ENCODE data around the gene SGCE.

DNA sequence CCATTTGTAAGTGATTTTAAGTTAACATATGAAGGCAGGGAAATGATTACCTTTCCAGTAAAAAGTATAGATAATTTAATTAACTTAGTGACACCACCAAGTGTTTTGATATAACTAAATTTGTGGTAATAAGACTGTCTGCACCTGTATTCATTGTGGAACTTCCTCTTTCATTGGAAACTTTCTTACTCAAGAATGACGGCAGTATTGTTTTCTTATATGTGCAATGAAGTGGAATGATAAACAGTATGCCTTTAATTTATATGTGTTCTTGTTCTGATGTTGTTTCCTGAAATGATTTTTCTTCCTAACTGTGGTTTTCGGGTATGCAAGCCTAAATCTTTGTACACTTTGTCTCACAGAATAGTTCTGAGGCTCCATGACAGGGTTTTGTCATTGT lies 99.9 kb downstream of the SGCE start:
- TF ChIP-seq, protein P1, sequence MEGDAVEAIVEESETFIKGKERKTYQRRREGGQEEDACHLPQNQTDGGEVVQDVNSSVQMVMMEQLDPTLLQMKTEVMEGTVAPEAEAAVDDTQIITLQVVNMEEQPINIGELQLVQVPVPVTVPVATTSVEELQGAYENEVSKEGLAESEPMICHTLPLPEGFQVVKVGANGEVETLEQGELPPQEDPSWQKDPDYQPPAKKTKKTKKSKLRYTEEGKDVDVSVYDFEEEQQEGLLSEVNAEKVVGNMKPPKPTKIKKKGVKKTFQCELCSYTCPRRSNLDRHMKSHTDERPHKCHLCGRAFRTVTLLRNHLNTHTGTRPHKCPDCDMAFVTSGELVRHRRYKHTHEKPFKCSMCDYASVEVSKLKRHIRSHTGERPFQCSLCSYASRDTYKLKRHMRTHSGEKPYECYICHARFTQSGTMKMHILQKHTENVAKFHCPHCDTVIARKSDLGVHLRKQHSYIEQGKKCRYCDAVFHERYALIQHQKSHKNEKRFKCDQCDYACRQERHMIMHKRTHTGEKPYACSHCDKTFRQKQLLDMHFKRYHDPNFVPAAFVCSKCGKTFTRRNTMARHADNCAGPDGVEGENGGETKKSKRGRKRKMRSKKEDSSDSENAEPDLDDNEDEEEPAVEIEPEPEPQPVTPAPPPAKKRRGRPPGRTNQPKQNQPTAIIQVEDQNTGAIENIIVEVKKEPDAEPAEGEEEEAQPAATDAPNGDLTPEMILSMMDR (conservative IDR thresholded peaks at IDR 0.05; ENCODE audit: low read depth in 2 of 2) = no peak
- TF ChIP-seq EZH2 (IDR thresholded peaks at IDR 0.05; ENCODE audit: low read depth, unreplicated experiment) (no peak), JUNB (IDR thresholded peaks at IDR 0.05; ENCODE audit: unreplicated experiment) (no peak), POLR2AphosphoS5 (IDR thresholded peaks at IDR 0.05; ENCODE audit: low read depth) (no peak), EZH2phosphoT487 (IDR thresholded peaks at IDR 0.05; ENCODE audit: unreplicated experiment) (no peak), NANOG (IDR thresholded peaks at IDR 0.05; ENCODE audit: borderline replicate concordance) (no peak), STAT1 (IDR thresholded peaks at IDR 0.05; ENCODE audit: unreplicated experiment) (no peak), CREB1 (CRISPR knock-in tag; IDR thresholded peaks at IDR 0.05; ENCODE audit: low read depth) (no peak), ZNF114 (CRISPR knock-in tag; IDR thresholded peaks at IDR 0.05) (no peak)
- TF ChIP-seq, protein P2, sequence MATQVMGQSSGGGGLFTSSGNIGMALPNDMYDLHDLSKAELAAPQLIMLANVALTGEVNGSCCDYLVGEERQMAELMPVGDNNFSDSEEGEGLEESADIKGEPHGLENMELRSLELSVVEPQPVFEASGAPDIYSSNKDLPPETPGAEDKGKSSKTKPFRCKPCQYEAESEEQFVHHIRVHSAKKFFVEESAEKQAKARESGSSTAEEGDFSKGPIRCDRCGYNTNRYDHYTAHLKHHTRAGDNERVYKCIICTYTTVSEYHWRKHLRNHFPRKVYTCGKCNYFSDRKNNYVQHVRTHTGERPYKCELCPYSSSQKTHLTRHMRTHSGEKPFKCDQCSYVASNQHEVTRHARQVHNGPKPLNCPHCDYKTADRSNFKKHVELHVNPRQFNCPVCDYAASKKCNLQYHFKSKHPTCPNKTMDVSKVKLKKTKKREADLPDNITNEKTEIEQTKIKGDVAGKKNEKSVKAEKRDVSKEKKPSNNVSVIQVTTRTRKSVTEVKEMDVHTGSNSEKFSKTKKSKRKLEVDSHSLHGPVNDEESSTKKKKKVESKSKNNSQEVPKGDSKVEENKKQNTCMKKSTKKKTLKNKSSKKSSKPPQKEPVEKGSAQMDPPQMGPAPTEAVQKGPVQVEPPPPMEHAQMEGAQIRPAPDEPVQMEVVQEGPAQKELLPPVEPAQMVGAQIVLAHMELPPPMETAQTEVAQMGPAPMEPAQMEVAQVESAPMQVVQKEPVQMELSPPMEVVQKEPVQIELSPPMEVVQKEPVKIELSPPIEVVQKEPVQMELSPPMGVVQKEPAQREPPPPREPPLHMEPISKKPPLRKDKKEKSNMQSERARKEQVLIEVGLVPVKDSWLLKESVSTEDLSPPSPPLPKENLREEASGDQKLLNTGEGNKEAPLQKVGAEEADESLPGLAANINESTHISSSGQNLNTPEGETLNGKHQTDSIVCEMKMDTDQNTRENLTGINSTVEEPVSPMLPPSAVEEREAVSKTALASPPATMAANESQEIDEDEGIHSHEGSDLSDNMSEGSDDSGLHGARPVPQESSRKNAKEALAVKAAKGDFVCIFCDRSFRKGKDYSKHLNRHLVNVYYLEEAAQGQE (IDR thresholded peaks at IDR 0.05; ENCODE audit: unreplicated experiment) = no peak
- TF ChIP-seq, protein P3, sequence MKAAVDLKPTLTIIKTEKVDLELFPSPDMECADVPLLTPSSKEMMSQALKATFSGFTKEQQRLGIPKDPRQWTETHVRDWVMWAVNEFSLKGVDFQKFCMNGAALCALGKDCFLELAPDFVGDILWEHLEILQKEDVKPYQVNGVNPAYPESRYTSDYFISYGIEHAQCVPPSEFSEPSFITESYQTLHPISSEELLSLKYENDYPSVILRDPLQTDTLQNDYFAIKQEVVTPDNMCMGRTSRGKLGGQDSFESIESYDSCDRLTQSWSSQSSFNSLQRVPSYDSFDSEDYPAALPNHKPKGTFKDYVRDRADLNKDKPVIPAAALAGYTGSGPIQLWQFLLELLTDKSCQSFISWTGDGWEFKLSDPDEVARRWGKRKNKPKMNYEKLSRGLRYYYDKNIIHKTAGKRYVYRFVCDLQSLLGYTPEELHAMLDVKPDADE (IDR thresholded peaks at IDR 0.05) = no peak

Data from GM23338 (cell line).